Hematopoietic multipotent progenitor cell treated with erythropoietin and hydrocortisone succinate and interleukin-3 and kit ligand, for 8 days (in vitro differentiated cells): Measurements from ENCODE around the gene UNCX.

Source experiments
- DNase-seq: peaks from one replicate; pipeline ENCODE4 v3.0.0-alpha.2; 2015

Gene UNCX

GRCh38 chr7:1281068-1281467, 48.4 kb downstream of the UNCX start:
- DNase-seq, result no peak

GRCh38 chr7:1282679-1283078, 50.0 kb downstream of the UNCX start:
- no peak for DNase-seq

- no peak for DNase-seq
These were observed 50.7 kb downstream of the UNCX start for GRCh38 chr7:1283337-1283736.

GRCh38 chr7:1283941-1284742, 51.5 kb downstream of the UNCX start:
- DNase-seq, result no peak

GRCh38 chr7:1284743-1285458, 52.2 kb downstream of the UNCX start:
- no peak for DNase-seq

- DNase-seq, result no peak
These were observed 53.1 kb downstream of the UNCX start for GRCh38 chr7:1285556-1286301.
